Skin of body (tissue), 2 donors: Measurements from ENCODE around the gene ZNF324. TPM values are rescaled to one million over a fixed set of nuclear protein-coding genes. Genes with fewer than 3 reads are reported as not detected.
"Not testable (repeated sequence)": the region's sequence is repeated elsewhere in the genome, so short reads cannot be mapped to it uniquely, and the experiment has no call there.

Experiments
- DNase-seq: peaks from one replicate; lab custom pipeline; 2025; lab: John Stamatoyannopoulos, UW
- total RNA-seq: library from RNA; depleted of rRNA; stranded (reverse); fragments of >200 nt; gene quantifications from one replicate; pipeline ENCODE4 v1.2.3, GENCODE V29; 2014

Gene ZNF324
- total RNA-seq, 1 donor from 2014 or later, result 9.5 TPM

DNA sequence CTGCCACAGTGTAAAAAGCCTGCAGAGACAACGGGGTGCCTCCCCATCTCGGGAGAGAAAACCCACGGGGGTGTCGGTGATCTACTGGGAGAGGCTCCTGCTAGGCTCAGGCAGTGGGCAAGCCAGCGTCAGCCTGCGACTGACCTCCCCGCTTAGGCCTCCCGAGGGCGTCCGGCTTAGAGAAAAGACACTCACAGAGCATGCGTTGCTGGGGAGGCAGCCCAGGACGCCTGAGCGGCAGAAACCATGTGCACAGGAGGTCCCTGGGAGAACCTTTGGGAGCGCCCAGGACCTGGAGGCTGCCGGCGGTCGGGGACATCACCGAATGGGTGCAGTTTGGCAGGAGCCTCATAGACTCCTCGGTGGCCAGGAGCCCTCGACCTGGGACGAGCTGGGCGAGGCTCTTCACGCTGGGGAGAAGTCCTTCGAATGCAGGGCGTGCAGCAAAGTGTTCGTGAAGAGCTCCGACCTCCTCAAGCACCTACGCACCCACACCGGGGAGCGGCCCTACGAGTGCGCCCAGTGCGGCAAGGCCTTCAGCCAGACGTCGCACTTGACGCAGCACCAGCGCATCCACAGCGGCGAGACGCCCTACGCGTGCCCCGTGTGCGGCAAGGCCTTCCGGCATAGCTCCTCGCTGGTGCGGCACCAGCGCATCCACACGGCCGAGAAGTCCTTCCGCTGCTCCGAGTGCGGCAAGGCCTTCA lies 4.1 kb downstream of the ZNF324 start:
- not testable (repeated sequence) for DNase-seq

DNA sequence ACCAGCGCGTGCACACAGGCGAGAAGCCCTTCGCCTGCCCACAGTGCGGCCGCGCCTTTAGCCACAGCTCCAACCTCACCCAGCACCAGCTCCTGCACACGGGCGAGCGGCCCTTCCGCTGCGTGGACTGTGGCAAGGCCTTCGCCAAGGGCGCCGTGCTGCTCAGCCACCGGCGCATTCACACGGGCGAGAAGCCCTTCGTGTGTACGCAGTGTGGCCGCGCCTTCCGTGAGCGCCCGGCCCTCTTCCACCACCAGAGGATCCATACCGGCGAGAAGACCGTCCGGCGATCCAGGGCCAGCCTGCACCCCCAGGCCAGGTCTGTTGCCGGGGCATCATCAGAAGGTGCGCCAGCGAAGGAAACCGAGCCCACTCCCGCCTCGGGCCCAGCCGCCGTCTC lies 4.9 kb downstream of the ZNF324 start:
- no peak for DNase-seq

DNA sequence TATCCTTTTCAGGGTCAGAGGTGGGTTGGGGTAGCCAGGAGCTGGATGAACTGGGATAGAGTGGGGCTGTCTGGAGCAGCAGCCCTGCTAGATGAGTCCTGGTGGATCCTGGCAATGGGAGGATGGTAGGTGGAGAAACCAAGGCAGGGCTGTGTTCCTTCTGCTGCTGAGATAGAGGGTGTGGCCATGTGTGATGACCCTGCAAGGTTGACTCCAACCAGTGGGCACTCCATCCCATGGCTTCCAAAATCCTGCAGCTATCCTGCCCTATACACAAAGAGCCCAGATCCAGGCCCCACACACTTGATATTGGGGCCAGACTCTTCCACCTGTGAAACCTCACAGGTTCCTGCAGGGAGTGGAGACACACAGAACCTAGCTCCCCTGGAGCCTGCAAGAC lies 6.9 kb downstream of the ZNF324 start:
- DNase-seq, result no peak

DNA sequence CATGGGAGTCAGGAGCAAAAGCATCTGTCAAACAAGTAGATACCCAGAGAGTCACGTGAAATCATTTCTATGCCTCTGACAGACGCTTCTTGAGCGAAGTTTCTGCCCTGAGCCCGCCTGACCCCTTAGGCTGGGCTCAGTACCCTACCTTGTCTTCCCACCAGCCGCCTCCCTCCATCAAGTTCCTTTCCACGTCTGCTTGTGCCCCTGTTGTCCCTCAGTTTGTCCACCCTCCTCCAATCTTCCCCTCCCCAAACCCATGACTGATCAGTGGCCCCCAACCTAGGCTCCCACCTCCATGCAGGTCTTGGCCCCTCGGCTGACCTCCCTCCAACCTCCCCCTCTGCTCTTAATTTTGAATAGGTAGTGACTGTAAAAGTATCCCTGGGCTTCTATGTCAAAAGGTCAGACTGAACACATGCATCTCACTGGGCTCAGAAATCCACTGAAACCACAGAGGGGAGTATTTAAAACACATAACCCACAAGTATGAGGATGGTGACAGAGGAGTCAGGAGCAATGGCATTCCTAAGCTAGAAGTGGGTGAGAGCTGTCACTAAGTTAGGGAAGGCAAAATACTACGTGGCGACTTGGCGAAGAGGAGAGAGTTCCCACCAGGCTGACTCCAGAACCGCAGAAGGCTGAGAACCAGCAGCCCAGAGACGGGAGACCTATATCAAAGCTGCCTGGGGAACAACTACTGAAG lies 7.6 kb downstream of the ZNF324 start:
- DNase-seq, result no peak

DNA sequence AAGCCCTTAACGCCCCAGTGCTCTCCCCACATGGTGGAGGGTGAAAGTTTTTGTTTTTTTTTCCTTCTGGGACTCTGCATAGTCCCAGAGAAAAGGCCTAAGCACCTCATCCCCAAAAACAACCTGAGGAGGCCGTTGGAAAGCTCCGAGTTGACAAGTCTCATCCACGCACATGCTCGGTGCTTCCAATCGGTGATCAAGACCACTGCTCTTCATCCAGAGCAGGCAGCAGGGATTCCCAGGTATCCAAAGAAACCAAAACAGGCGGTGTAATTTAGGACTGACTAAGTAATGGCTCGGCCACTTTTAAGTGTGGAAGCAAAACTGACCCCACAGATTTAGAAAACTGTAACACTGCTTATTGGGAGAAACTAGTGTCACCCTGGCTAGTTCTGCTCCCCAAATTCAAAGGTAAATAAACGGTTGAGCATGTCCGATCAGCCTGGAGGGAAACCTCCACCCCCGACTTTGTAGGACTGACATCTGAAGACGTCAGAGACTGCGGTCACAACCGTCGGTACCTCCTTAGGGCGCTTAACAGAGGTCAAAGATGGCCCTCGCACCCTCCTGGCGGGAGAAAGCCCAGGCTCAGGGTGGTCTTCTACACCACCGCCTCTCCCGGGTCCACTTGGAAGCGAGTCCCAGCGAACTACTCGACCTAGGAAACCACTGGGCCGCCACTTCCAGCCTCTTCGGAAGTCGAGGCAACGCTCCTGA lies 8.3 kb downstream of the ZNF324 start:
- no peak for DNase-seq

DNA sequence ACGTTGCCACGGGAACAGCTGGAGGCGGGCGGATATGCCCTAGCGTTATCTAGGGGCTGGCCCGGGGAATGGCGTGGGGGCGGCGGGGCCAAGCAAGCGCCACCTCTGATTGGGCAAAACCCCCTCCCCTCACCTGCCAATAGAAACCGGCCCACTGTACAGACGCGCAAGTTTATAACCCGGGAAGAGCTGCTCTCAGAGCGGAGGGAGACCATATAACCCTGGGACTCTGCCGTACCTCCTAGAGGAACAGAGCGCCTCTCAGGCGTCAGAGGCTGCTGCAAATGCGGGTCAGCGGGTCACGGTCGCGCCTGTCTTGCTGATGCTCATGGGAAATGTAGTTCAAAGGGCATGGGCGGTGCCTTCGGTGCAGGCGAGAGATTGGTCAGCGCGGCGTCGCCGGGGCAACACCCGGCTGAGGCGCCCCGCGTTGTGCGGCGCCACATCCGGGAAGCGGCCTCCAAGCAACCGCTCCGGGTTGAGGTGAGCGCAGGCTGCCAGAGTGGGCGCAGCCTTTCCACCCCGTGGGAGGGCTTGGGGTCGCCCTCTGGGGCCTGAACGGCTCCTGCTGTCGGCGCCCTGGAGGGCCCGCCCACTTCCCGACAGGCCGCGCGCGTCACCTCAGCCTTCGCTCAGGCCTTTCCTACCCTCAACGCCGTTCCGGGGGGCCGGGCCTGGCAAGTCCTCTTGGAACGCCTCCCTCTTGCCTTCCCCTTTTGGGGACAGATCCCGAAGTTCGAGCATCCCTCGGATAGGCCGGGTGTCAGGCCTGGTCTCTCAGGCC lies 9.0 kb downstream of the ZNF324 start, which contains the start of gene ZNF446:
Gene ZNF446 (plus strand): TSS at position 639 of the 784 bp plus-strand sequence. CDS start 867 bp downstream, outside the sequence.
- DNase-seq, result peak; percentile 94

DNA sequence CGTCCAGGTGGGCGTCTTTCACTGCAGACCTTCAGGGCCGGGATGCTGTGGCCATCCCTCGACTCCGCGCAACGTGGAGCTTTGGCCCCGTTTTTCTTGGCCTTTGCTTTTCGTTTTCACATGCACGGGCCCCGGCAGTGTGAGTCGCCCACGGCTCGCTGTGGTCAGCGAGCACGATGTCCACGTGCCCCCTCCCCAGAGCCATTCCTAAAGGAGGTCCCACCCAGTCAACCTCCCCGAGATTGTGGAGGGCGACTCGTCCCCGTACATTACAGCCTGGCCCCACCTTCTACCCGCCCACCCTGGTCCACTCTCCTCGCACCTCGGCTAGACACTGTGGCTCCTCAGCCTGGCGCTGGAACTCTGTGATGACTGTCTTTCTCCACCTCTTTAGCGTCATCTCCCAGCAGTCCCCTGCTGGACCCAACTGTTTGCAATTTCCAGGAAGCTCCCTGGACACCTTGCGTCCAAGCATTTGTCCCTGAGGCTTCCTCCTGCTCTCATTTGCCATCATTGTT lies 9.7 kb downstream of the ZNF324 start:
- no peak for DNase-seq

DNA sequence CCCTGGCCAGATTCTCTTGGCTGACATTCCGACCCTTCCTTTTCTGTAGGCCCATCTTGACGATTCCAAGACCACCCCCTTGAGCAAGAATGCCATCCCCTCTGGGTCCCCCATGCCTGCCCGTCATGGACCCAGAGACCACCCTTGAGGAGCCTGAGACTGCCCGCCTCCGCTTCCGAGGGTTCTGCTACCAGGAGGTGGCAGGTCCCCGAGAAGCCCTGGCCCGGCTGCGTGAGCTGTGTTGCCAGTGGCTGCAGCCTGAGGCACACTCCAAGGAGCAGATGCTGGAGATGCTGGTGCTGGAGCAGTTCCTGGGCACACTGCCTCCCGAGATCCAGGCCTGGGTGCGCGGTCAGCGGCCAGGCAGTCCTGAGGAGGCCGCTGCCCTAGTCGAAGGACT lies 10.2 kb downstream of the ZNF324 start:
- no peak for DNase-seq

DNA sequence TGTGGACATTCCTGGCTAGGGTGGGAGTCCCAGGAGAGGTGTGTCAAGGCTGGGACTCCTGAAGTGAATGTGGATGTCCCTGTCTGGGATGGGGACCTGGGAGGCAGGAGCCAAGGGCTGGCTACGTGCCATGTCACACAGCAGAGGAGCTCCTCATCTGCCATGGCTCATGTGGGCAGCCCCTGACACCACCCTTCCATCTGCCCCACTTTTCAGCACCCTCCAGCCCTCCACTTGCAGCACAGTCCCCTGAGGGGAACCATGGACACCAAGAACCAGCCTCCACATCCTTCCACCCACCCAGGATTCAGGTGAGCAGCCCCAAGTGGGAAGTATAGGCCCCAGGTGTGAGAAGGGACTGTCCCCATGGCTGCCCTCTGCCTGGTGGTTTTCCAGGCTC lies 11.0 kb downstream of the ZNF324 start:
- no peak for DNase-seq

DNA sequence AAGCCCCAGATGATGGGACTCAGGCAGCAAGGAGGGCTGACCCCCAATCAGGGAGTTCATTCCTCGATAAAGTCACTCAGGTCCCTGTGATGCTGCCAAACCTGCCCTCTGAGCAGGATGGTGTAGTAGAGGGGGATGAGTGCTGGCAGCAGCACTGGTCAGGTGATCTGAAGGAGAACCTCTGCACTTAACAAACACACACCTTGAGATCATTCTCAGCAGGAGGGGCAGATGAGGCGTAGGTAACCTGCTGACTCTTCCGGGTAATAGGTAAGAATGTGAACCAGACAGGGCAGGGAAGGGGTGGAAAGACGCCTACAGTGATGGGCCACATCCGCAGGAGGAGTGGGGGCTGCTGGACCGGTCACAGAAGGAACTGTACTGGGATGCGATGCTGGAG lies 12.4 kb downstream of the ZNF324 start:
- no peak for DNase-seq

DNA sequence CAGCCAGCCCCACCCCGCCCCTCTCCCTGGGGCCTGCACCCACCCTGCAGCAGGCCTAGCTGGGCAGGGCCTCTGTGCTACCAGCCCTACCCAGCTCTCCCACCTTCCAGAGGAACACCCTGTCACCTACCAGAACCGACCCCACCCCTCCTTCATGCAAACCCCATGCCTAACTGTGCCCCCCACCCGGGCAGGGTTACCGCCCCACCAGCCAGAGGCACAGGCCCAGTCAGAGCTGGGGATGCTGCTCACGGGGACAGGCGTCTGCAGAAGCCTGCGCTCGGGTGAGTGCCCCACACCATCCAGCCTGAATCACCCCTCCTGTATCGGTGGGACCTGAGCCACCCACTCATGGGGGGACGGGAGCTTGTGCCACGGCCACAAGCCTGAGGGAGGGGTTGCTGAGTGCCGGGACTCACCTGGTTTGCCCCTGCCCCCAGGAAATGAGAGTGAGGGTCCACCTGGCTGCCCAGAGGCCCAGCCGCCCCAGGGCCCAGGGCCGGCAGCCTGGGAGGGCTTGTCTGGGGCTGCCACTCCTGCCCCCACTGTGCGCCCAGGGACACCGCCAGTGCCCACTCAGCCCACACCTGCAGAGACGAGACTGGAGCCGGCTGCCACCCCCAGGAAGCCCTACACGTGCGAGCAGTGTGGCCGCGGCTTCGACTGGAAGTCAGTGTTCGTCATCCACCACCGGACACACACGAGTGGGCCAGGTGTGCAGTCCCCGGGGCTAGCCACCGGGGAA lies 13.0 kb downstream of the ZNF324 start:
- no peak for DNase-seq

DNA sequence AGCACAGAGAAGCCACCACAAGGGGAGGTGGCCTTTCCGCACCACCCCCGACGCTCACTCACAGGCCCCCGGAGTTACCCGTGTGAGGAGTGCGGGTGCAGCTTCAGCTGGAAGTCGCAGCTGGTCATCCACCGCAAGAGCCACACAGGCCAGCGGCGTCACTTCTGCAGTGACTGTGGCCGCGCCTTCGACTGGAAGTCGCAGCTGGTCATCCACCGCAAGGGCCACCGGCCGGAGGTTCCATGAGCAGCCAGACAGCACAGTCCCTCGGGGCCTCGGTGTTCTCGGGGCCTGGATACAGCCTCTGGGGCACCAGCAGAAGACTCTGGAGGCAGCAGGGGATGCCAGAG lies 13.6 kb downstream of the ZNF324 start:
- no peak for DNase-seq

DNA sequence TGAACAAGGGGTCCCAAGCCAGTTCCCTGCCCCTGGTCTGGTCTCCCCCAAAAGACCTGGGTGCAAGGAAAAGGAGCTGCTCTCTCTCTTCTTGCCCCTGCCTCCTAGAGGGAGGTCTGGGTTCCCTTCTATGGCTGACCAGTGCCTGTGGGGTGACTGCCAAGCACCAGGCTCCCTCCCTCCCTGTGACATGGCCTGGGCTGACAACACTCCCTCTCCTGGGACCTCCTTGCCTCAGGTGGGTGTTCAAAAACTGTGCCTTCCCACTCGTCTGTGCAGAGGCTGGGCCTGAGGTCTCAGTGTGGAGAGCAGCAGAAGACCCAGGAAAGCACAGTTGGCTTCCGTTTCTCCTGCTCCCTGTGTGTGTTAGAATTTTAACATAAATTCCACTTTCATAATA lies 14.0 kb downstream of the ZNF324 start:
- no peak for DNase-seq

DNA sequence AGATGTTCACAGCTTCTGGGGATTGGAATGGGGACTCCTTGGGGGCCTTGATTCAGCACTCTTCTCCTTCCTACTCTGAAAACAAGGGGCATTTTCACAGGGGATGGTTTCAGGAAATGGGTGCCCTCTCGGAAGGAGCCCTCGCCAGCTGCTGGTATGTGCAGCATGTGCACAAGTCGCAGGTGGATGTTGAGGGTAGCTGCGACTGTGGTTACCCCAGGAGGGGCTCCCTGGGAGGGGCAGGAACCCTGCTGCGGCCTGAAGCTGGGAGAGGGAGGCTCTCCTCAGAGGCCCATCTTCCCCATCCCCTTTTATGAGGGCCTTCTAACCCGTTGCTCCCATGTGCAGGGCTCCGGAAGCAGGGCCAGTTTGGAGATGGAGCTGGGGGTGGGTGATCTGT lies 15.5 kb downstream of the ZNF324 start:
- no peak for DNase-seq

DNA sequence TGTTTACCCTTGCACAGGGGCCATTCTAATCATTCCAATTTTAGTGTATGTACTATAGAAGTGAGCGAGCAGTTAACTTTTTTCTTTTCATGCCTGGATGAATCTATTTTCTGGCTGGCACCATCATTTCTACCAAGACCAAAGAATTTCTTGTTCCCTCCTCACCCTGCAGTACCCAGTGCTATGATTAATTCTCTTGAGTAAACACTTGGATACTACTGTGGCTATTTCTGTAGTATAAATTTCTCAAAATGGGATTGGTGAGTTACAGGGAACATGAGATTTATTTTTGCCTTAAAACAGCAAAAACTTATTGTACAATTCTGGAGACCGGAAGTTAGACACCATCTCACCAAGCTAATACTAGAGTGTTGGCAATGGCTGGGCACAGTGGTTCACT lies 16.9 kb downstream of the ZNF324 start:
- DNase-seq, result no peak

DNA sequence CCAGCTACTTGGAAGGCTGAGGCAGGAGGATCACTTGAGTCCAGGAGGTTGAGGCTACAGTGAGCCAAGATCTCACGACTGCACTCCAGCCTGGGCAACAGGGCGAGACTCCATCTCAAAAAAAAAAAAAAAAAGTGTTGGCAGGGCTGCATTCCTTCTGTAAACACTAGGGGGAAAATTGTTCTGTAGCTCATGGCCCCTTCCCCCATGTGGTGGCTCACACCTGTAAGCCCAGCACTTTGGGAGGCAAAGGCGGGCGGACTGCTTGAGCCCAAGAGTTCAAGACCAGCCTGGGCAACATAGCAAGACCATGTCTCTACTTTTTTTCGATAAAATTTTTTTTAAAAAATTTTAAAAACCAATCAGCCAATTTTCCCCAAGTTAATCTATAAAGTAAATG lies 17.5 kb downstream of the ZNF324 start:
- DNase-seq, result not testable (repeated sequence)

DNA sequence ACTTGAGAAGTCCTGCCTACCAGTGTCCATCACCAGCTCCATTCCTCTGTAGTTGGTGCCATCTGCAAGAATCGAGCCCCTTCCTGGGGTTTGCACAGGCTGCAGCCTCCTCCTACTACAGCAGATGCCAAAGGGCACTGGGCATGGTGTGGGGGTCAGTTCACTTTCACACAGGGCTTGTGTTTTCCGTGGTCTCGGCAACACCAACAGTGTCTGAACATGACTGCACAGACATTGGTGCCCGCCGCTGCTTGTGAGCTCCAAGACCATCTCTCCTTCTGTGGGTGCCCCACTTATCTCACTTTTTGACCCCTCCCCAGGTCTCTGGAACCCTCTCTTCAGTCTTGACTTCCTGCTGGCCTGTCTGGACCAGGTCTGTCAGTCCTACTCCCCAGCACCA lies 24.5 kb downstream of the ZNF324 start:
- no peak for DNase-seq

DNA sequence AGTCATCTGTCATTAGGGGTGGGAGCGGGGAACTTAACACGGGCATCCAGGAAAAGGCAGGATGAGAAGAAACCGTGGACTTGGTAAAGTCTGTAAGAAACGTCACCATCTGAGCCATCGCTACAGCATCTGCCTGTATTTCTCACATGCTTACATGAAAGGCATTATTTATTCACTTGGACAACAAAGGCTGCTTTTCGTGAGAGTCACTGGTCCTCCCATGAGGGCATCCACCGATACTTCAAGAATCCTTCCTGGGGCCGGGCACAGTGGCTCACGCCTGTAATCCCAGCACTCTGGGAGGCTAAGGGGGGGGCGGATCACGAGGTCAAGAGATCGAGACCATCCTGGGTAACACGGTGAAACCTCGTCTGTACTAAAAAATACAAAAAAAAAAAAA lies 25.4 kb downstream of the ZNF324 start:
- no peak for DNase-seq

DNA sequence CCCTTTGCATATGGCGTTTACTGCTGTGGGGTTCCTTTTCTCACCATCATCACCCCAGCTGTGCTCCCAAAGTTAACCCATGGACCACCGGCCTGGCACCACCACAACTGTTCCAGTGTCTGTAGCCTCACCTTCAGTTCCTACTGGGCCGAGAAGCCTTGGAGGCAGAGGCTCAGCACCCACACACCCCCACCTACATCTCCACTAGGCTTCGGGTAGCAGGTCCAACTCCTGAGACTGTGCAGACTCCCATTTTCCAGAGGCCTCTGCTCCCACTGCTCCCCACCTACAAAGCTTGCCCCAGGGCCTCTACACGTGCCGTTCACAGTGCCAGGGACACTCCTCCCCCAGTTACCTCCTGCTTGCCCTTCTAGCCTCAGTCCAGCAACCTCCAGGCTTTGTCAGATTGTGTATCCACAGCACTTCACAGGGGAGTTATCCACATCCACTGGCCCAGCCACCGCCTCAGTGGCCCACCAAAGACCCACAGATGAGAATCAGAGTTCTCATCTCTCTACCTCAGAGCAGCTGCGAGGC lies 30.8 kb downstream of the ZNF324 start:
- DNase-seq, result no peak

DNA sequence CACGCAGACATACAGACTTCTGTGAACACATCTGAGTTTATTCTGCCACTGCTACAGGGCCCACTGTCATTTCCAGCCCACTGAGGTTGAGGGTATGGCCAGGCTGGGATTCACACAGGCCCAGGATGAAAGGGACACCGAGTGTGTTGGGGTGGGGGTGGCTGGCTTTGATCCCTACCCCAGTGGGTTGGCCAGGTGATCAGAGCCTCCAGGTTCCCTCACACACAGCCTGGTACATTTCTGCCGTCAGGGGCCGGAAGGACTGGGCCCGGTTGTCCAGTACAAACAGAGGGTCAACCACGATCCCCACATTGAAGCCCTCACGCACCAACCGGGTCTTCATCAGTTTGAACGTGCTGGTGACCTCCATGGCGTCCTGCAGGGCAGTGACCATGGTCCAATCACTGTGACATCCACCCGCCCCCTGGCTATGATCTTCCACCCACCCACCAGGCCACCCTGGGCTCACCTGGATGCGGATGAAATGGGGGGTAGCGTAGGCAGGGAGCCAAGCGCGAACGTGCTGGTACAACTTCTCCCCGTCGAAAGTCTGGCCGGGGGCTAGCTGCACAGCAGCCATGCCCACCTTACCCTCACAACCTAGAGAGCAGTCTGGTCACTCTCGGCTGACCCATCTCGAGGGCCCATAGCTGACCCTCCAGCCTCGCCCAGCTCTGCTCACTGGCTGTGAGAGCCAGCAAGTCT lies 31.6 kb downstream of the ZNF324 start:
- no peak for DNase-seq
